Posterior vena cava (tissue), 2 donors: ENCODE results near the gene PADI4. TPM values are rescaled to one million over a fixed set of nuclear protein-coding genes. Genes with fewer than 3 reads are reported as not detected.

Experiments
- DNase-seq: peaks from one replicate; pipeline ENCODE4 v3.0.0-alpha.2; 2020; ENCODE audit warnings: low spot score
- intact Hi-C, 2 donors: fragments of 100-400 bp; cut with DNase I; formaldehyde crosslinking; loops; one replicate each; pipeline versions ENCODE4 v1.14.1 to v1.14.2; 2022 to 2023
- long read RNA-seq, 2 donors: library from polyadenylated mRNA; unstranded; transcript quantifications; one replicate each; pipeline ENCODE4 v2.0.0, GENCODE V29; 2020 to 2021
- total RNA-seq, 2 donors: library from RNA; stranded (reverse); fragmentation: NEBNext Ultra II Directional; extraction: Animal tissue kit (Norgen Biotek cat#: 25700); gene quantifications; one replicate each; pipeline ENCODE4 v1.2.1, GENCODE V29; 2021
- donor health status: DM: yes; HTN: yes; CAD: no.
- donor health status: DM: yes; HTN: yes; CAD: no.

The PADI4 gene
- 1 to 10 TPM in 1 of 2 donors, under 1 TPM in 1; 0.48 to 6.3 TPM for total RNA-seq
- long read RNA-seq, donor 1, partial matches to known transcripts: 1 of 1 reads
- long read RNA-seq, donor 1, other reads (novel, unspliced or antisense): 0 of 1 reads
- long read RNA-seq, donor 2, partial matches to known transcripts: 0 of 2 reads
- long read RNA-seq, donor 2, other reads (novel, unspliced or antisense): 0 of 2 reads

GRCh38 chr1:17307946-17308345 is at the start of gene PADI4:
Gene PADI4 (plus strand): TSS chr1:17308197. CDS start chr1:17308223, 26 bp downstream.
- no peak for DNase-seq
- intact Hi-C loops: no loop called here

GRCh38 chr1:17258758-17259130 is 49.3 kb upstream of the PADI4 start:
- intact Hi-C loops: no loop called here
- DNase-seq: no peak

DNA sequence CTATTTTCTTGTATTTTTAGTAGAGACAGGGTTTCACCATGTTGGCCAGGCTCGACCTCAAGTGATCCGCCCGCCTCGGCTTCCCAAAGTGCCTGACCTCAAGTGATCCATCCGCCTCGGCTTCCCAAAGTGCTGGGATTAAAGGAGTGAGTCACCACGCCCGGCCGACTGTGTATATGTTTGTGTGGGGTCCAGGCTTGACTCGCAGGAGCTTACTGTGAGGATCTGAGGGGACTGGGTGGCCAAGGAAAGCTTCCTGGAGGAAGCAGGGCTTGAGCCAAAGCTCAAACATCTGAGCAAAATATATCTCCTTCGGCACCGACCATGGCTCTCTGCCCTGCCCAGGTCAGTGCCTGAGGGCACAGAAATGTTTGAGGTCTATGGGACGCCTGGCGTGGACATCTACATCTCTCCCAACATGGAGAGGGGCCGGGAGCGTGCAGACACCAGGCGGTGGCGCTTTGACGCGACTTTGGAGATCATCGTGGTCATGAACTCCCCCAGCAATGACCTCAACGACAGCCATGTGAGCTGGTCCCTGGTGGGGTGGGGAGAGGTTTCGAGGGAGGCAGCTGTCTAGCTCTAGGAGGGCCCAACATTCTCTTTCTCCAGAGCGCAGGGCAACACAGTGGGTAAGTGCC is 48.6 kb upstream of the PADI4 start:
- intact Hi-C loops: no loop called here
- no peak for DNase-seq

- DNase-seq: no peak
- intact Hi-C loops: no loop called here
These were observed 47.7 kb upstream of the PADI4 start for GRCh38 chr1:17260264-17260663.

DNA sequence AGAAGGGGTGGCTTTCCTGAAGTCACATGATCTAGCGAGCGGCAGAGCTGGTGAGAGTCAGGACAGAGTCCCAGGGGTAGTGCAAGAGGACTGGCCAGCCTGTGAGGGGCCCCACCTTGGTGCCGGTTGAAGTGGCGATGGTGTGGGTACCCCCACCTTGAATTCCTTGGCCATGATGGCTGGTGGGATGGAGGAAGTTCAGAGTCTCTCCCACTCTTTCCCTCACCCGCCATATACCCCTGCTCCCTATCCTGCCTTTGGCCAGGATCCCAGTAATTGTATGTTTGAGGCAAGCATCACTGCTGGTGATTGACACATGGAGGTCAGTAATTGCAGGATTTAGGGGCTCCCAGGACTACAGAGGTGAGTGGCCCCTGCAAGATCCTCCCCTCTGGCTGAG is 47.3 kb upstream of the PADI4 start:
- intact Hi-C loops: no loop called here
- DNase-seq: no peak

DNA sequence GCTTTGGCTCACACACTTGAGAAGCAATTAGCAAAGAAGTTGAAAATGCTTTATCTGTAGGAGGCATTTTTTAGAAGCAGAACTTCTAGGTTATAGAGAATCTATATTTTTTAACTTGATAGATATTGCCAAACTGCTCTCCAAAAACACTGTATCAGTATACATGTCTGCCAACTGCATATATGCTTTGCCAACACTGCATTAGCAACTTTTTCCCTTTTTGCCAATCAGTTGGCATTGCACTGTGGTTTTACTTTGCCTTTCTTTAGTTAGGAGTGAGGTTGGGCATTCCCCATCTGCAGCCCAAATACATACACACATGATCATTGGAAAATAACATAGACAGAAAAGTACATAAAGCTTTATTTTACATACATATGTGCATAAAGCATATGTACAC is 44.1 kb upstream of the PADI4 start:
- DNase-seq: no peak
- intact Hi-C loops: no loop called here

- no peak for DNase-seq
- intact Hi-C loops: no loop called here
These were observed 43.5 kb upstream of the PADI4 start for GRCh38 chr1:17264470-17264869.

DNA sequence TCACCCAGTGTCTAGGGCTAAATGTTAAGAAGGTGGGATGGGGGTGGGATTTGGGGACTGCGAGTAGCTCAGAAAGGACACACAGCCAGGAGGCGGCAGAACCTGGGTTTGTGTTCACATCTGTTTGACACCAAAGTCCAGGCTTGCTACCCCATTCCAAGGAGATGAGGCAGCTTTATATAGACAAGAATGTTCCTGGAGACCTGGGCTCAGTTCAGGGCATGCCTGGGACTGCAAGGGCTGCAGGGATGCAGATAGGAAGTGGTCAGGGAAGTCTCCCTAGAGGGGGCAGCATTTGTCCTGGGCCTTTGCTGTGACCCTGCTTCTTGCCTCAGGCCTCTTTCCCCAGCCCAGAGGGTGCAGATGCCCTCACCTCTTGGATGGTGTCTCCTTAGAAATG is 42.8 kb upstream of the PADI4 start:
- intact Hi-C loops: no loop called here
- DNase-seq: no peak

DNA sequence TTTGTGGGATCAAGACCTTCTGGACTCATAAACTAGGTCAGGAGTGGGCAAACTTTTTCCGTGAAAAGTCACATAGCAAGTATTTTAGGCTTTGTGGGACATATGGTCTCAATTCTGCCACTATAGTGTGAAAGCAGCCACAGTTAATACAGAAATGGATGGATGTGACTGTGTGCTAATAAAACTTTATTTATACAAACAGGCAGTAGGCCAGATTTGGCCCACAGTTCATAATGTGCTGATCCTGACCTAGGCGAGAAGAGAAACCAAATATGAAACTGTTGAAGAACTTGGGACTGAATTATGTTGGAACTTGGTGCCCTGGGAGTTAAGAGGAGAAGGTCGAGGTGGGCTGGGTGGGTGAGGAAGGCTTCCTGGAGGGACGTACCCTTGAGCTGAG is 42.0 kb upstream of the PADI4 start:
- DNase-seq: no peak
- intact Hi-C loops: no loop called here

GRCh38 chr1:17270891-17271765 is 36.9 kb upstream of the PADI4 start:
- intact Hi-C loops: no loop called here
- DNase-seq: no peak

DNA sequence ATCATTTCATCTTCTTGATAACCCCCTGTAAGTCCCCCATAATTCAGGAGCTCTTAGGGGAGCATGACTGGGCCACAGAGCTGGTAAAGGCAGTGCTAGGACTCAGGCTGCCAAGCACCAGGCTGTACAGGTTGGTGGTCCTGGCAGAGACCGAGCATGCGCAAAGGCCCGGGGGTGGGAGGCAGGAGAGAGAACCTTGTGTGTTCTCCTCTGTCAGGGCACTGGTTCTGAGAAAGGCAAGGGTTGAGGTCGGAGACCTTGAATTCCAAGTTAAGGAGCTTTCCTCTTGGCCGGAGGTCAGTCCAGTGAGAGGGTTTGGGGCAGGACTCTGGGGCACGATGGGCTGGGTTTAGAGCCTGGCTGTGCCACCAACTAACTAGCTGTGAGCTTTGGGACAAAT is 35.9 kb upstream of the PADI4 start:
- no peak for DNase-seq
- intact Hi-C loops: no loop called here

GRCh38 chr1:17272646-17273045 is 35.4 kb upstream of the PADI4 start:
- intact Hi-C loops: no loop called here
- DNase-seq: no peak

- no peak for DNase-seq
- intact Hi-C loops: no loop called here
These were observed 34.9 kb upstream of the PADI4 start for GRCh38 chr1:17273096-17273495.

DNA sequence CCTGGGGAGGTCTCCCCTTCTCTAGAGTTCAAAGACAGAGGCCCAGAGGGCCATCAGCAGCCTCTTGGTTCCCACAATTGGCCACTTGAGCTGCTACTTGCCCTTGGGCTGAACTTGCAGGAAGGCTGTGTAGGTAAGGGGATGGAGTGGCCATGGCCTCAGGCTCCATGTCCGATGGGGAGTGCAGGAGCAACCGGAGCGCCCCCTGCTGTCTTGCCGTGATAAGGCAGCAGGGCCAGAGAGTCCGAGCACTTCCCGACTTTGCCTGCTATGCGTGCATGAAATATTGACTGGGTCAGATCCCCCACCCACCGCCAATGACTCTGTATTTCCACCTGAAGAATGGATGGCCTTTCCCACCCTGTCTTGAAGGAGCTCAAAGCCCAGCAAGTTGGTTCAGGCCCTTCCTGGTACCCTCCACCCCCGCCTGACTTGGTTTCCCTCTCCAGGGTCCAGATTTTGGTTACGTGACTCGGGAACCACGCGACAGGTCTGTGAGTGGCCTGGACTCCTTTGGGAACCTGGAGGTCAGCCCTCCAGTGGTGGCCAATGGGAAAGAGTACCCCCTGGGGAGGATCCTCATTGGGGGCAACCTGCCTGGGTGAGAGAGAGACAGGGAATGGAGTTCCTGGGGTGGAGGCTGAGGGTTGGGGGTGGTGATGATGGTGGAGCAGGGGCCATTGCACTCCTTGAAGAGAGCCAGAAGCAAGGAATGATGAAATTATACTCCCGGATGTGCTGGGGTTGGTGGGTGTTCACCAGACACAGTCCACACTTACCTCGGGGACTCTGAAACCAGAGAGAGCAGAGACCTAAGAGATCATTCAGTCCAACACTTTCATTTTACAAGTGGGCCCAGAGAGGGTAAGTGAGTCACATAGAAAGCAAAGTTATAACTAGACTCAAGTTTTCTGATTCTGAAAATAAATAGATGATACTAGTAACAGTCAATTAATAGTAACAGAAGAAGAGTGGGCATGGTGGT is 33.5 kb upstream of the PADI4 start:
- peak; percentile 87 for DNase-seq
- intact Hi-C loops: no loop called here

DNA sequence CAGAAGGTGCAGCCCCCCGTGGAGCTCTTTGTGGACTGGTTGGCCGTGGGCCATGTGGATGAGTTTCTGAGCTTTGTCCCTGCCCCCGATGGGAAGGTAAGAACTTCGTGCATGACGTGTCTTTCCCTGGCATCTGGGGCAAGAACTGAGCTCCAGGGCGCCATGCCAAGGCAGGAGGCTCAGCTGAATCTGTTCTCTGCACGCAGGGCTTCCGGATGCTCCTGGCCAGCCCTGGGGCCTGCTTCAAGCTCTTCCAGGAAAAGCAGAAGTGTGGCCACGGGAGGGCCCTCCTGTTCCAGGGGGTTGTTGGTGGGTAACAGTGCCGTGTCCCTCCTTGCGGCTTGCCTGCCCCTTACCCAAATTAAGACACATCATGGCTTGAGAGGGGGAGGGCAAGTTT is 31.4 kb upstream of the PADI4 start:
- DNase-seq: peak; percentile 85
- intact Hi-C loops: no loop called here

DNA sequence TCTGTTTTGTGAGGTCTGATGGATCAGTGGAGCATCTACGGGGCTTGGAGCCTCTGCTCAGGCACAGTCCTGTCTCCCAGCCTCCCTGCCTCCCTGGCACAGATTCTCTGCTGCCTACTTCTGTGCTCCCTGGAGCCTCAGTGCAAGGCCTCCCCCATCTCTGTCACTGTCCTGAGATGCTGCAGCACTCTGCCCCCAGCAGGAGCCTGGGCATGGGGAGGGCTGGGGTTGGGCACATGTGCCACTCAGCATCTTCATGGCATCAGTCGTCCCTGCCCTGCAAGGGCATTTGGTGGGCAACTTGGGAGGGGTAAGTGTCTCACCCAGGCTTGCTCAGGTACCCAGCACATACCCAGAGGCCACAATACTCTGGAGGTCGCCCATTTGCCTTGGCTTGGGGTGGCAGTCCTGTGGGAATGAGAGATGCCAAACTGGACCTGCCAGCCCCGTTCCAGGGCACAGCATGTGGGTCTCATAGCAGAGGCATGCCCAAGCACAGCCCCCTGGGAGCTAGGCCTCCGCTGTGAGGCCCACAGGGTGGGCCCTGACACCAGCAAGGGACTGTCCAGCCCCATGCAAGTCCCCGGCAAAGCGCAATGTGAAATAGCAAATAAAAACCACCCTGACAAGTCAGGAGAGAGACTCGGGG is 30.4 kb upstream of the PADI4 start:
- DNase-seq: peak; percentile 49
- intact Hi-C loops: no loop called here

DNA sequence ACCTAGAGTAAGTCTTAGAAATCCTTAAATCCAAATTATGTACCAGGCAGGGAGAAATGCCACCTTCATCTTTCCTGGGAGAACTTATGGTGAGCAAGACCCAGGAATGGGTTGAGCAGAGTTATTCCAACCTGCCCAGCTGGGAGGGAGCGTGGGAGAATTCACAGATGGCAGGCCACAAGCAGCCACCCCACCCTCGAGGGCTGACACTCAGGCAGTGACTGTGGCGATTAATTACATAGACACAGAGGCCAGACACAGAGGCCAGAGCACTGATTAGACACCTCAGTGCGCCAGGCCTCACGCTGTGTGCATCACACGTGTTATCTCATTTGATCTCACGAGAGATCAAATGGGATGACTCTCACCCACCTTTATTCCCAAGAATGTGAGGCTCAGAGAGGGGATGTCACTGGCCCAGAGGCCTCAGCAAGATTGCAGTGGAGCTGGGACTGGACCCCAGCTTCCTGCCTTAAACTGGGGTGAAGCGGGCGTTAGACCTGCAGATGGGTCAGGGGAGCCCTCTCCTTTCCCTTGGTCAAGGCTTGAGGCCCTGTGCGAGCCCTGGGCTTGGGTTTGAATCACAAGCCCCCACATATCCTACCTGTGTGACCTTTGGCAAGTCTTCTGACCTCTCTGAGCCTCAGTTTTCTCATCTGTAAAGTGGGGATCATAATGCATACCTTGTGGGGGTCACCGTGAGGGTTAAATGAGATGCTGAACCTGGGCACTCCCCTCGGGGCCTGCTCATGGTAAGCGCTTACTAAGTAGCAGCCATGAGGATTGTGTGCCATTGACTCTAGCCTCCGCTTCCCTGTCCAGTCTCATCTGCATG is 28.8 kb upstream of the PADI4 start:
- no peak for DNase-seq
- intact Hi-C loops: no loop called here

- DNase-seq: no peak
- intact Hi-C loops: no loop called here
These were observed 27.6 kb upstream of the PADI4 start for GRCh38 chr1:17280436-17280835.
